ENCODE measurements around the gene PRKG1.

- no peak for TF ChIP-seq CTCF (IDR thresholded peaks at IDR 0.05)
- TF ChIP-seq POLR2A (IDR thresholded peaks at IDR 0.05), result no peak
Observed at GRCh38 chr10:52099026-52099600, 1024.8 kb downstream of the PRKG1 start.
